Adrenal gland (tissue), 12 donors: Measurements from ENCODE around the gene MYADML2. TPM values are rescaled to one million over a fixed set of nuclear protein-coding genes. Genes with fewer than 3 reads are reported as not detected.

ENCODE experiments used
- DNase-seq, 7 donors: peaks; one replicate each; pipeline ENCODE4 v3.0.0-alpha.2; 2019 to 2020
- H3K27ac ChIP-seq, 5 donors: fragments of 200-600 bp; sonication (generic) in 4 of 5; 1 replicate in 3 of 5; 2 replicates in 2 of 5; pipeline versions ENCODE4 v1.5.1 to v1.8.0; 2016 to 2020; ENCODE audit warnings: mild to moderate bottlenecking in 1 of 5
- H3K27me3 ChIP-seq: fragments of 200-600 bp; 2 replicates; pipeline ENCODE4 v1.8.0; 2021
- H3K36me3 ChIP-seq, 2 donors: fragments of 200-600 bp; replicated peaks in 1 of 2; 1 replicate in 1 of 2; 2 replicates in 1 of 2; pipeline versions ENCODE4 v1.5.1 to v1.8.0; 2018 to 2022
- H3K4me1 ChIP-seq, 2 donors: fragments of 200-600 bp; replicated peaks in 1 of 2; 1 replicate in 1 of 2; 2 replicates in 1 of 2; pipeline versions ENCODE4 v1.5.1 to v1.8.0; 2018 to 2021
- H3K4me3 ChIP-seq, 4 donors: fragments of 200-600 bp; sonication (generic) in 3 of 4; one replicate each; pipeline ENCODE4 v1.5.1; 2016 to 2018
- H3K9me3 ChIP-seq, 3 donors: fragments of 200-600 bp; sonication (generic) in 1 of 3; replicated peaks in 1 of 3; 1 replicate in 2 of 3; 2 replicates in 1 of 3; pipeline versions ENCODE4 v1.5.1 to v1.8.0; 2016 to 2021
- CTCF ChIP-seq, 6 experiments: fragments of 450-650 bp in 4 of 6; fragments of 200-600 bp in 2 of 6; sonication (generic) in 1 of 6; IDR thresholded peaks; 1 replicate in 5 of 6; 2 replicates in 1 of 6; pipeline versions ENCODE4 v1.5.1 to v1.8.0; 2016 to 2021; ENCODE audit warnings: antibody characterized with exemption in 6 of 6, mild to moderate bottlenecking in 2 of 6, moderate library complexity in 1 of 6
- POLR2A ChIP-seq, 2 donors: fragments of 450-650 bp; IDR thresholded peaks; one replicate each; pipeline ENCODE4 v1.6.1; 2017; ENCODE audit warnings: antibody characterized with exemption in 2 of 2, mild to moderate bottlenecking in 2 of 2, moderate library complexity in 1 of 2
- WGBS, 4 donors: extraction: QIAGEN DNeasy Blood & Tissue Kit in 2 of 4; methylation state at CpG; one replicate each; pipeline versions ENCODE4 v1.1.5 to v1.1.7; 2013 to 2017; 5-methylcytosine and 5-hydroxymethylcytosine counted together
- intact Hi-C, 2 donors: fragments of 100-400 bp; cut with DNase I; formaldehyde crosslinking; loops; one replicate each; pipeline versions ENCODE4 v1.14.1 to v1.15.0; 2022 to 2023
- polyA plus RNA-seq, 3 donors: library from polyadenylated mRNA; stranded (reverse); fragments of 200-250 nt in 2 of 3; fragments of 350-450 nt in 1 of 3; fragmentation: Illumina TruSeq in 1 of 3; extraction: RNeasy Lipid Tissue Mini Kit (QIAGEN cat#74804) in 1 of 3; gene quantifications; one replicate each; pipeline ENCODE4 v1.2.3, GENCODE V29; 2013 to 2014
- total RNA-seq, 9 donors: library from RNA; depleted of rRNA in 4 of 9; stranded (reverse); fragments of >200 nt in 4 of 9; fragments of 120-200 nt in 1 of 9; fragmentation: NEBNext Ultra II Directional in 1 of 9; extraction: Animal tissue kit (Norgen Biotek cat#: 25700) in 1 of 9; gene quantifications; one replicate each; pipeline versions ENCODE4 v1.1.0 to v1.2.4, GENCODE V29; 2013 to 2023
- donor health status: healthy with polysubstance abuse.
- donor health status: Bipolar disorder and iron deficiency.
- donor health status: DM: yes; HTN: yes; CAD: no.
- donor health status: DM: no; HTN: no; CAD: no.
- donor health status: DM: no; HTN: no; CAD: no.
- donor health status: DM: yes; HTN: yes; CAD: no.

Gene MYADML2
- total and polyA plus RNA-seq, 12 donors = not detected

DNA sequence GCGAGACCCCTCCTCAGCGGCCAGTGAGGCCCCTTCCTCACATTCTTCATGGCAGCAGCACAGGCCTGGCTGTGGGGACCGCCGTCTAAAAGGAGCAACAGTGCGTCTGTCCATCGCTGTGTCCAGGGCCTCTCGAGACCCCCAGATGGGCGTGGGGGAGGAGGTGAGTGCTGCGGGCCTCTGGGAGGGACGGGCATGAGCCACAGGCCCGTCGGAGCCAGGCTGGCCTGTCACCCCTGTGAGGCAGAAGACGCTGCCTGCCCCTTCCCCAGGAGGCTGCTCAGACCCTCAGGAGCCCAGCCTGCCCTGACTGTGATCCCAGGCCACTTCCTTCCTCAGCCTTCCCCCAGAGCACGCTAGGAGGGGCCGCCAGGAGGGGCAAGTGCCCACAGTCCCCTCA is 7.8 kb downstream of the MYADML2 start:
- 58 to 83% (median 66%) methylated on average over 5 to 15 of the region's 15 CpGs for WGBS, 4 donors
- Histone ChIP-seq H3K4me1 (peaks cover 0 to 6% of the 10 kb centered on the region in 2 donors), H3K9me3 (no peaks in the 10 kb centered on the region), H3K4me3 (no peak overlapping the region), H3K27ac (no peak overlapping the region), H3K36me3 (no peaks in the 10 kb centered on the region), H3K27me3 (no peaks in the 10 kb centered on the region)
- DNase-seq = no peak
- intact Hi-C loops = no loop called here
- no peak for TF ChIP-seq POLR2A (IDR thresholded peaks at IDR 0.05)
- no peak for TF ChIP-seq CTCF (IDR thresholded peaks at IDR 0.05)

GRCh38 chr17:81935709-81936084 is 11.3 kb downstream of the MYADML2 start:
- no peak overlapping the region for H3K4me3 ChIP-seq
- no peak for DNase-seq
- H3K36me3 ChIP-seq = no peaks in the 10 kb centered on the region
- H3K9me3 ChIP-seq = no peaks in the 10 kb centered on the region
- intact Hi-C loops = no loop called here
- WGBS, 4 donors = 81 to 85% (median 84%) methylated on average over 3 to 6 of the region's 6 CpGs
- H3K27me3 ChIP-seq = no peaks in the 10 kb centered on the region
- TF ChIP-seq CTCF (IDR thresholded peaks at IDR 0.05) = no peak
- no peak for TF ChIP-seq POLR2A (IDR thresholded peaks at IDR 0.05)
- peaks cover 0 to 6% of the 10 kb centered on the region in 2 donors for H3K4me1 ChIP-seq
- H3K27ac ChIP-seq = no peak overlapping the region

- peaks cover 0 to 6% of the 10 kb centered on the region in 2 donors for H3K4me1 ChIP-seq
- H3K36me3 ChIP-seq = no peaks in the 10 kb centered on the region
- H3K27ac ChIP-seq = no peak overlapping the region
- intact Hi-C loops = no loop called here
- 87 to 92% (median 90%) methylated on average over 16 to 38 of the region's 38 CpGs for WGBS, 4 donors
- no peaks in the 10 kb centered on the region for H3K9me3 ChIP-seq
- DNase-seq = no peak
- no peak for TF ChIP-seq CTCF (IDR thresholded peaks at IDR 0.05)
- TF ChIP-seq POLR2A (IDR thresholded peaks at IDR 0.05) = no peak
- H3K4me3 ChIP-seq = no peak overlapping the region
- no peaks in the 10 kb centered on the region for H3K27me3 ChIP-seq
Measured at GRCh38 chr17:81934850-81935708, 12.0 kb downstream of the MYADML2 start.

- peaks cover 0 to 6% of the 10 kb centered on the region in 2 donors for H3K4me1 ChIP-seq
- no peaks in the 10 kb centered on the region for H3K9me3 ChIP-seq
- no peak overlapping the region for H3K4me3 ChIP-seq
- no peak for TF ChIP-seq CTCF (IDR thresholded peaks at IDR 0.05)
- no peak for TF ChIP-seq POLR2A (IDR thresholded peaks at IDR 0.05)
- H3K27ac ChIP-seq = no peak overlapping the region
- intact Hi-C loops = no loop called here
- DNase-seq = no peak
- H3K27me3 ChIP-seq = no peaks in the 10 kb centered on the region
- no peaks in the 10 kb centered on the region for H3K36me3 ChIP-seq
- 82 to 91% (median 84%) methylated on average over 8 to 23 of the region's 23 CpGs for WGBS, 4 donors
Measured at GRCh38 chr17:81934098-81934757, 12.8 kb downstream of the MYADML2 start.
